CD4-positive, alpha-beta T cell treated with Interleukin-17A for 4 hours (primary cell): ENCODE data around the gene KRTAP12-1.
"Not testable (repeated sequence)": the region's sequence is repeated elsewhere in the genome, so short reads cannot be mapped to it uniquely, and the experiment has no call there.

Experiments used
- DNase-seq: peaks from one replicate; pipeline ENCODE4 v3.0.0-alpha.2; 2020; ENCODE audit warnings: mixed read lengths

KRTAP12-1 gene

DNA sequence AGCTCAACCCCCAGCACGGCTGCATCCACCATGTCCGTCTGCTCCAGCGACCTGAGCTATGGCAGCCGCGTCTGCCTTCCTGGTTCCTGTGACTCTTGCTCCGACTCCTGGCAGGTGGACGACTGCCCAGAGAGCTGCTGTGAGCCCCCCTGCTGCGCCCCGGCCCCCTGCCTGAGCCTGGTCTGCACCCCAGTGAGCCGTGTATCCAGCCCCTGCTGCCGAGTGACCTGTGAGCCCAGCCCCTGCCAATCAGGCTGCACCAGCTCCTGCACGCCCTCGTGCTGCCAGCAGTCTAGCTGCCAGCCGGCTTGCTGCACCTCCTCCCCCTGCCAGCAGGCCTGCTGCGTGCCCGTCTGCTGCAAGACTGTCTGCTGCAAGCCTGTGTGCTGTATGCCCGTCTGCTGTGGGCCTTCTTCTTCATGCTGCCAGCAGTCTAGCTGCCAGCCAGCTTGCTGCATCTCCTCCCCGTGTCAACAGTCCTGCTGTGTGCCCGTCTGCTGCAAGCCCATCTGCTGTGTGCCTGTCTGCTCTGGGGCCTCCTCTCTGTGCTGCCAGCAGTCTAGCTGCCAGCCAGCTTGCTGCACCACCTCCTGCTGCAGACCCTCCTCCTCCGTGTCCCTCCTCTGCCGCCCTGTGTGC, 15.3 kb upstream of the KRTAP12-1 start, which contains the start of gene KRTAP10-12:
Gene KRTAP10-12 (plus strand): TSS at position 1 of the 639 bp plus-strand sequence. CDS start 30 bp downstream, at position 31.
- DNase-seq = not testable (repeated sequence)

- DNase-seq = no peak
Measured at GRCh38 chr21:44696572-44696971, 14.6 kb upstream of the KRTAP12-1 start.

DNA sequence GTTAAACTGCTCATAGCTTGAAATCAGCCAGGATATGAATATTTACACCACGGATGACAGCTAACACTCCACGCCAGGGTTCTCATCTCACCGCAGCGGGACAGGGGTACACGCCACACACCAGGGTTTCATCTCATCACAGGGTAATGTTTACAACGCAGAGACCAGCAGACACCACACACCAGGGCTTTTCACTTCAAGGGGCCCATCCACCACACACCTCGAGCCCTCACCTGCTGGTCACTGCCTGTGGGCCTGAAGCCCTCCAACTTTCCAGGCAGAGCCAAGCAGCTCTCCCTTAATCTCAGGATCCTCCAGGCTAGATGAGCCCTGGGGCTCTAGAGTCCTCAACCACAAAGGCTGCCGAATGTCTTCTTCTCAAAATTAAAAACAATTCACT, 13.7 kb upstream of the KRTAP12-1 start:
- DNase-seq = no peak

DNA sequence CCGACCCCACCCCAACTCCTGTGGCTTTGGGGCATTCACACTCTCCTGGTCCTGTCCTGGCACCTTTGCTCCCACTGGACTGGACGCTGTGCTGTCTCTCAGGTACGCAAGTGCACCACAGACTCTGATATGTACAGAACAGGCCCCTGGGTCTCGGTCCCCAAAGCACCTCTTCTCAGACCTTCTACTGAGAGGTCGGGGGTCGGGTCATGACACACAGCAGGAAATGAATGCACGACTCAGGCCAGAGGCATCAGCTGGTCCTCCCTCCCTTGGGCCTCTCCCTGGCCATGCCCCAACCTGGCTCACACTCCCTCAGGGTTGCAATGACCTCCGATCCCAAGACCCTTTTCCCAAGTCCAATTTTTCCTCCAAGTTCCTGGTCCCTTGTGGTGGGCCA, 13.2 kb upstream of the KRTAP12-1 start:
- DNase-seq = no peak

DNA sequence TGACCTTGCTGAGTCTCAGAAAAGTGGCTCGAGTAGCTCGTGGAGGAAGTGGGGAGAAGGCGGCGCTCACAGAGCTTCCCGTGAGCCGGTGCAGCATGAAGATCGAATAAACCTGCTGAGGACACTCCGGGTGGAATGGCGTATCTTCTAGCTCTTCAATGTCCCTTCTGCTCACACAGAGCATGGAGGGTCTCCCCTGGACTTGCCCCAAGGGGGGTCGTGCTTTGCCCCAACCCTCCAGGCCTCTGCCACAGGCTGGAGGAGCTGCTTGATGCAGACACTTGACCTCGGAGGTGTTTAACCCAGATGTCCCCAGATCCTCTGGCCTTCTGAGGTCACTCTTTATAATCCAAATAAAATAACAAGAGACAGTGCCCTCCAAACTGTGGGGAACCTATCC, 12.8 kb upstream of the KRTAP12-1 start:
- DNase-seq = no peak

DNA sequence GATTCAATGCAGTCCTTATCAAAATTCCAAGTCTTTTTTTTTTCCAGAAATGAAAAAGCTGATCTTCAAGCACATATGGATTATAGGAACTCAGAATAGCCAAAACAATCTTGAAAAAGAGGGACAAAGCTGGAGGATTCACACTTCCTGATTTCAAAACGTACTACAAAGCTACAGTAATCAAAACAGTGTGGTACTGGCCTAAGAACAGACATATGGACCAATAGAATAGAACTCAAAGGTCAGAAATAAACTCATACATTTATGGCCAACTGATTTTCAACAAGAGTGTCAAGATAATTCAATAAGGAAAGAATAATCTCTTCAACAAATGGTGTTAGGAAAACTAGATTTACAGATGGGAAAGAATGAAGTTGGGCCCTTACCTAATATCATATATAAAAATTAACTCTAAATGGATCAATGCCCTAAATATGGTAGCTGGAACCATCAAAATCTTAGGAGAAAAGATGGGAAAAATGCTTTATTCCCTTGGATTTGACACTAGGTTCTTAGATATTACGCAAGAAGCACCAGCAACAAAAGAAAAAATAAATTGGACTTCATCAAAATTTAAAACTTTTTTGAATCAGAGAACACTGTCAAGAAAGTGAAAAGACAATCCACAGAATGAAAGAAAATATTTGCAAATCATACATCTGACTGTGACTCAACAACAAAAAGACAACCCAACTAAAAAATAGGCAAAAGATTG, 11.0 kb upstream of the KRTAP12-1 start:
- no peak for DNase-seq

- DNase-seq = no peak
Measured at GRCh38 chr21:44691686-44692085, 9.7 kb upstream of the KRTAP12-1 start.

- not testable (repeated sequence) for DNase-seq
Measured at GRCh38 chr21:44689740-44690139, 7.8 kb upstream of the KRTAP12-1 start.

DNA sequence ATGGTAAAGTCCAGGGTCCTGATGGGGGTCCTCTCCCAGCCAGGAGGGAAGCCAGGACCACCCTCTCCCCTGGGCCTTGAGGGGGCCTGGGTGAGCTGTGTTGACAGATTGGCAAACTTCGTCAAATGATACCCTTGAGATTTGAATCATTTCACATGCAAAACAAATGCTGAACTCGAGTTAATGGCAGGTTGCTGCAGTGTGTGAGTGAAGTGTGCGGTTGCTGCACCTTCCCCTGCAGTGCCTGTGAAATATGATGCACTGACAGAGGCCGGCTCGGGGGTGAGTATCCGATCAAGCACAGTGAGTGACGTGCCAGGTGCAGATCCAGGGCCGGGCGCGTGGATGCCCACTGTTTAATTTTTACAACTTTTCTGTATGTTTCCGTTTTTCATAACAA, 5.7 kb upstream of the KRTAP12-1 start:
- no peak for DNase-seq

DNA sequence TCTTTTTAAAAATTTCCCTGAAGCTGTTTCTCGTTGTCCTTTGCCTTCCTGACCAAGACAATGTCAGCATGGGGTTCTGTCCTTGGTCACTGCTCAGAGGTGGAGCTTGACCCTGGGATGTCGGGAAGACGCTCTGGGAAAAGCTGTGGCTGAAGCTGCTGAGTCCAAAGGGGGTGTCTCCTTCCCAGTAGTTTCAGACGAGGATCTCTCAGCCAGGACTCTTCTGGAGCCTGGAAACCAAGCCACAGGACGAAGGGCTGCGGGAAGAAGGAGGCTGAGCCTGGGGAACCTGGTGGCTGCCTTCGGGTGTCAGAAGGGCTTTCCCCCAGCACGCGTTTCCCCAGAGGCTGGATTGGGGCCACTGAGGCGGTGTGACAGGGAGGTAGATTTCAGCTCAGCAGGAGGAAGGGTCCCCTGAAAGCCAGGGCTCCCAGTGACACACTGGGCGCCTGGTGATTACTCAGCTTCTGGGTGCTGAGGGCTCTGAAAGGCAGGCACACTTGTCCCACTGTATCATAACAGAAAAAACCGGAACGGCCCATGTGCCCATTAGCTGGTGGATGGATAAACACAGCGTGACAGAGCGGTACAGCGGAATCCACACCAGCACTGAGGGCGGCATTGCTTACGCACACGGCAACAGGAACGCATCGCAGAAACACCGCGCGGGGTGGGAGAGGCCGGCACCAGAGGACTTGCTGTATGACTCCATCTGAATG, 5.0 kb upstream of the KRTAP12-1 start:
- no peak for DNase-seq

DNA sequence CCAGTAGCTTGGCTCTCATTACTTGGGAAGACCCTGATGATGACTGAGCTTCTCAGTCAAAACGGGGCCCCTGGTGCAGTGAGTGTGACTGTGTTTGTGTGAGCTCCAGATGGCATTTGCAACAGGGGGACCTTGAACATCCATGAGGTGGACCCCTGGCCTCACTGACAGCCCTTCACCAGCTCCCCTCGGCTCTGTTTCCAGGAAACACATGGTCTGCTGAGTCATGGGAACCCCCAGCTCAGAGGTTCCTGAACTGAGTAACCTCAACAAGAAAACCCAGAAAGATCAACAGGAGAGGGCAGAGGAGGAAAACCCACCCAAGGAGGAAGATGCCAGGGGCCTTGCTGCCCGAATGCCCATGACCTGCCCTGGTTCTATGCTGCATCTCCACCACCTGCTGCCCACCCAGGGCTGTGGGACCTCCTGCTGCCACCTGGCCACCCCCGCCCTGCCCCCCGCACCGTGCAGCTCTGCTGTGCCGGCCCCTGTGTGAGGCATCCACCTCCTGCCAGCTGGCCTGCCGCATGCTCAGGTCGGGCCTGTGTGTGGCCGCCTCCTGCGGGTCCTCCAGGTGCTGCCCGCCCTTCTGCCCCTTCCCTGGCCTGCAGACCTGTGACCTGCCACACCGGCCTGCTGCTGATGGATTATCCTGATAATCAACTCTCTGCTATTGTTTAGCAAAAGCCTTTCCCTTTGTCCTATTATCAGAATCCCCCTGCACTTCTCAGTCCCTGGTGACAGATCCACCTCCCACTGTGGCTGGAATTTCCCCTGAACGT, 4.2 kb upstream of the KRTAP12-1 start:
- DNase-seq = no peak

- DNase-seq = not testable (repeated sequence)
Measured at GRCh38 chr21:44685050-44685449, 3.1 kb upstream of the KRTAP12-1 start.

DNA sequence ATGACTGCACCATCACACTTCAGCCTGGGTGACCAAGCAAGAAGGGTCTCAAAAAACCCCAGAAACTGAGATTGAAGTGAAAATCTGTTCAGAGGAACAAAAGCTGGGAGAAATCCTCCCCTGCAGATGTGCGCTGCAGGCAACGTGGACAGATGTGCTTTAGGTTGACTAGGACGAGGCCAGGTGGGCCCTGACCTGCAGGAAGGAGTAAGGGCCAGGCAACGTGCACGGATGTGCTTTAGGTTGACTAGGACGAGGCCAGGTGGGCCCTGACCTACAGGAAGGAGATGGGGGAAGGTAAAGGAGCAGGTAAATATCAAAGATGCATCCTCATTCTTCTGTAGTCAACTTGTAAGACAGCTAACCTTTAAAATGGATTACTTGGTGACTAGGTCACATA, 2.5 kb upstream of the KRTAP12-1 start:
- DNase-seq = no peak

GRCh38 chr21:44684077-44684476, 2.1 kb upstream of the KRTAP12-1 start:
- no peak for DNase-seq

- DNase-seq = no peak
Measured at GRCh38 chr21:44682580-44683151, 703 bp upstream of the KRTAP12-1 start.

- DNase-seq = no peak
Measured at GRCh38 chr21:44681152-44681551, 811 bp downstream of the KRTAP12-1 start.

GRCh38 chr21:44677881-44678280, 4.1 kb downstream of the KRTAP12-1 start:
- DNase-seq = no peak

- DNase-seq = no peak
Measured at GRCh38 chr21:44671911-44672310, 10.1 kb downstream of the KRTAP12-1 start.

DNA sequence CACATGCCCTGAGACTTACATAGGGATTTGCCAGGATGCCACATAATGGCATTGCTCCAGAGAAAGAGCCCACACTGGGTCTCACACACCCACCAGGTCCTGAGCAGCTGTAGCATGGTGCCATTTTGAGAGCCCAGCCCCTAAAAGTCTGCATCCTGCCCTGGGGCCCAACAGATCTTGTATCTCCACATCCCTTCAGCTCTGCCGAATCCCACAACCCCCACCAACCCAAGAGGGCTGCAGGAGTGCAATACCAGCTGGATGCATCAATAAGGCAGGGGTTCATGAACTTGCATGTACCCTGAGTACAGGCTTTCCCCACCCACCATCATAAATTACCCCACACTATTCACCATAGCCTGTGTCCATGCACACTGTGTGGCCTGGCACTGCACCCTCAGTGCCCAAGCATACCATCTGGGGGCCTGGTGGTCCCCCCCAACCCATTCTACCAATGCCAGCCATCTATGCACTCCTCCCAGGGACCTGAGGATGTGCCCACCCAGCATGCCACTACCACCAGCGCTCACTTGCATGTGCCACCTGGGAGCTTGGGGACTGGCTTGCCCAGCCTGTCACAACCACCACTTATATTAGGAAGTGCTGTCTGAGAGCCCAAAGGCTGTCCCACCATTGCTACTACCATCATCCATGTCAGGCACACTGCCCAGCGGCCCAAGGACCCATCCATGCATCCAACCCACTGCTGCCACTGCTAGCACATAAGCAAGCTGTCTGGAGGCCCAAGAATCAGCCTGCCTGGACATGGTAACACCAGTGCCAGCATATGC, 11.1 kb downstream of the KRTAP12-1 start:
- no peak for DNase-seq

DNA sequence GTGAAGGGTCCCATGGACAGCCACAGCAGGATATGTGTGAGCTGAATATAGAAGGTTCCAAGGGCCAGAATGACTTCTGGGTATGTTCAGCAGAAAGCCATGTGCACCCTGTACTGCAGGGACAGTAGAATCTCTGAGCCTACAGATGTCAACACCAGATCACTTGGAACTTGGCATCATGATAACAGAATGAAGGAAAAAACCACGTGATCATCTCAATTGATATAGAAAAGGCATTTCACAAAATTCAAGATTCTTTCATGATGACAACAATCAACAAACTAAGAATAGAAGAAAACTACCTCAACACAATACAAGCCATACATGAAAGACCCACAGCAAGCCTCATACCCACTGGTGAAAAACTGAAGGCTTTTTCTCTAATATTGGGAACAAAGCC, 14.4 kb downstream of the KRTAP12-1 start:
- DNase-seq = no peak

GRCh38 chr21:44666401-44667320, 15.3 kb downstream of the KRTAP12-1 start, which contains the start of gene KRTAP12-2:
Gene KRTAP12-2 (minus strand): TSS chr21:44666927. CDS start chr21:44666886, 41 bp downstream.
- DNase-seq = no peak
